GM19452 (cell line): Measurements from ENCODE around the gene CACNA2D2.

Experiments used
- ATAC-seq: cut with Tn5 transposase; IDR thresholded peaks from one replicate; pipeline ENCODE4 v1.9.1; 2021; ENCODE audit not compliant: unreplicated experiment

Gene CACNA2D2

DNA sequence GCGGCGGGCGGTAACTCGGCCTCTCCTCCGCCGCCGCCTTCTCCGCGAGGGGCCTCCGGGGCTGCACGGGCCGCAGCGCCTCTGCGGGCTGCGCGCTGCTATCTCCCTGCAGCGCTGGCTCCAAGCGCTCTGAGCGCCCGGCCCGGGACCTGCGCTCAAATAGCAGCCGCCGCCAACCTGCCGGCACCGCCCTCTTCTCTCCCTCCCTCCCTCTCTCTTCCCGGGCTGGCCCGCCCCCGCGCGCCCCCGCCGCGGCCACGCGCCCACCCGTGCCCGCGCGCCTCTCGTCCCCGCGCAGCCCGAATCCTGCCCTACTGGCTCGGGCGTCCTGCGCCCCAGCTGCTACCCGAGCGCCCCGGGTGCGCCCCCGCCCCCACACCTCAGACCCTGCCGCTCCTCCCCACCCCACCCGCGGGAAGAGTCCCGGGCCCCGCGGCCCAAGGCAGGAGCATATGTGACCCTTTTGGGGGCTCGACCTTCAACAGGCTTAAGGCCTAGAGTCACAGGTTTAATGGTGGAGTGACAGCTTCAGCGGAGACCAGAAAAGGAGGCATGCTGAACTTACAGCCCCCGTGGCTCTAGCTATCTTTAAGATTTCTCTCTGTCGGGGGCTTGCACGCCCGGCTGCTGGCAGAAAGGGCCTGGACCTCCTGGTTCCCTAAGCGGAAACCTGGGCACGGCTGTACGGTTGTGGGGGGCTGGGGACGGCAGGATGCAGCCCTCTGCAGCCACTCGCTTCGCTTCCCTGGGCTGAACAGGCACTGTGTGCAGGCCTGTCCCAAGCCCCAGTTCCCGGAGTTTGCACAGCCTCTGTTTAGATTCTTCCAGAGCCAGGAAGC lies at the start of gene CACNA2D2:
TSS of gene CACNA2D2 (minus strand) at position 131 of the 839 bp plus-strand sequence. CDS start 211 bp downstream, outside the sequence.
- ATAC-seq = no peak

DNA sequence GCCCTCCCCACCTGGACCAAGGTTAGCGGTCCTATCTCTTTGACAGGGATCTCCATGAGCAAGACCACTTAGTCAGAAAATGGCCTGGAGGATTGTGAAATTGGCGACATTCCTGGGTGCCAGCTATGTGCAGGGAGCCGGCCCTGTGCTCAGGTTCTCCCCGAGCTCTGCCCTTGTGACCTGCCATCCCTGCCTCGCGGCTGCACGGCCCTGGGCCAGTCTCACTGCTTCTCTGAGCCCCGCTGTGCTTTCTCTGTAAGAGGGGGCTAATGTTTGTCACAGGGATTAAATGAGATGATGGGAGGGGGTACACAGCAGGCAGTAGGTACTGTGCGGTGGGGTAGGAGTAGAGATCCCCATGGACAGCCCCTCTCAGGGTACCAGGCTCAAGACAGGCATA lies 49.2 kb upstream of the CACNA2D2 start:
- no peak for ATAC-seq

GRCh38 chr3:50551681-50552435 lies 48.4 kb upstream of the CACNA2D2 start:
- no peak for ATAC-seq

GRCh38 chr3:50551054-50551659 lies 47.7 kb upstream of the CACNA2D2 start:
- no peak for ATAC-seq

DNA sequence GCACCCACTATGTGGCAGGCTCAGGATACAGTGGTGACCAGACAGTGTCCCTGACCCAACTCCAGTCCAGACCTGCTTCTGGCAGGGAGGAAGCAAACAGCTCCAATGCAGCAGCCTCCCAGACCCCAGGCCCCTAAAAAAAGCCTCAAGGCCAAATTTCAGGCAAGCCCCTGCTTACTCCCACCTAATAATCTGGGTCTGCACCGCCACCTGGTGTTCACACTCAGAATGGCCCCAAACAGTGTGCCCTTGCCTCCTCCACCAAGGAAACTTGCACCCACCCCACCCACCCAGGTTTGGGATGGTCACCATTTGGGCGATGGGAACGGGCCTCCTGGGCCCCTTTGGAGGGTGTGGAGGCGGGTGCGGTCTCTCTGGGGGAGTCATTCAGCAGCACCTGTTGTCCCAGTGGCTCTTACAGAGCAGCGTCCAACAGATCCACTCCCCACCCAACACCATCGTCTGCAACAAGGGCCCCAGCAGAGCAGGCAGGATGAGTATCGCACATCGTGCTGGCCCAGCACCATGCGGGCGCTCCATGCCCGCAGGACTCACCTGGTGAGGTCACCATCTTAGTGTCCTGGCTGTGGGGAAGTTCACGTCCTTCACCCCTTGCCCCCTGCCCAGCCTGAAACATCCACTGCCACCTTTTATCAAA lies 46.8 kb upstream of the CACNA2D2 start:
- ATAC-seq = no peak

DNA sequence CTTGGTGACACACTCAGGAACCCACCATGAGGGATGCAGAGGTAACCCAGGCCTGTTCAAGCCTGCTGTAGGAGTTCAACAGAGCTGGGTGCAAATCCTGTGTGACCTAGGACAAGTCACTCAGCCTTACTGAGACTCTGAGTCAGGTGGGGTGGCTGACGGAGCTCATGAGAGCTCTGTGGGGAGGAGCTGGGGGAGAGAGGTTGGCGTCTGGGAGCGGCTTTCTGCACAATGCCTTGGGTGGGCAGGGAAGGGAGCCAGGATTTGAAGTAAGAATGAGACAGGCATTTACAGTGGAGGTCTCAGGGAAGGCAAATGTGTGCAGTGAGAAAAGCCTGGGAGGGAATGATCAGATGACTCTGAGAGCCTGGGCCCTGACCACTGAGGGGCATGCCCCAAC lies 45.8 kb upstream of the CACNA2D2 start:
- ATAC-seq = no peak

DNA sequence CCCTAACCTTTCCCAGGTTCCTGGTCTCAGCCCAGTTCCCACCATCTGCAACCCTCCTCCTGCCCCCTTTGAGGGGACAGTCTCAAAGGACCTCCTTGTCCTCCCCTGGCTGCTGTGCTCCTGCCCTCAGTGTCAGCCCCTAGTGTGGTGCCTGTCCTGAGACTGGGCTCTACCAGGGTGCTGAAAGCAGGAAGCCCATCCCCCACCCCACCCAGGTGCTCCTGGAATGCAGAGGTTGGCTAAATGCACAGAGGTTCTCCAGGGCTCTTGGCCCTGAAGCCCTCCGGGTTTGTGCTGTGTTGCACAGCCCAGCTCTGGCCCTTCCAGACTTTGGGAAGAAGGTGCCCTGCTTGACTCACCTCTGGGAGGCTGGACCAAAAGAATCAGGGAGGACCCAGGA lies 42.3 kb upstream of the CACNA2D2 start:
- no peak for ATAC-seq

GRCh38 chr3:50542177-50543034 lies 39.0 kb upstream of the CACNA2D2 start:
- ATAC-seq = no peak

- no peak for ATAC-seq
Measured at GRCh38 chr3:50539356-50540286, 36.2 kb upstream of the CACNA2D2 start.

DNA sequence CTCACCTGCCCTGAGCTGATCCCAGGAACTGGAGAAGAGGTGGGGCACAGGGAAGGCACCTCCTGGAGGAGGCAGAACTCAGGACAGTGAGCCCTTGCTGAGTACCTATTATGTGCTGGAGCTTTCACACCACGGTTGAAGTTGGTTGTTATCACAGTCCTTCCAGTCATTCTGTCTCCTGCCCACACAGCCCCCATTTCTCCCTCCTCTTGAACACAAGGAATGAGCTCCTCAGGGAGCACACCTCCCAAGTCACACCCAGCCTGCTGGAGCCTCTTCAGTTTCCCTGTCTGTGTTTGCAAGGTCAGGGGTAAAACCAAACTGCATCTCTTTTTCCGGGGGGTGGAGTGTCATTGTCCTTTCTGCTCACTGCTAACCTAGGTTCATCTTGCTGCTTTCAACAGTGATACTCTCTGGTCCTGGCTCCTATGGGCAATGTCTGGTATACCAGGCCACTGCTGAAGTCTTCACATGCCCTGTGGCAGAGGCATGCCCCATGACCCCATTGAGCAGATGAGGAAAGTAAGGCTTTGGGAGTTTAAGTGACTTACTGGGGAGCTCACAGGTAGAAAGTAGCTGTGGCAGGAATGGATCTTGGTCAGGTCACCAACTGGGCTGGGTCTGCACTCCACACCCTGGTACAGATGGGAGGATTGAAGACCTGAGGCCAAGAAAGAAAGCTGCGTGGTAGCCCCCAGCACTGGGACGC lies 34.1 kb upstream of the CACNA2D2 start:
- ATAC-seq = no peak

DNA sequence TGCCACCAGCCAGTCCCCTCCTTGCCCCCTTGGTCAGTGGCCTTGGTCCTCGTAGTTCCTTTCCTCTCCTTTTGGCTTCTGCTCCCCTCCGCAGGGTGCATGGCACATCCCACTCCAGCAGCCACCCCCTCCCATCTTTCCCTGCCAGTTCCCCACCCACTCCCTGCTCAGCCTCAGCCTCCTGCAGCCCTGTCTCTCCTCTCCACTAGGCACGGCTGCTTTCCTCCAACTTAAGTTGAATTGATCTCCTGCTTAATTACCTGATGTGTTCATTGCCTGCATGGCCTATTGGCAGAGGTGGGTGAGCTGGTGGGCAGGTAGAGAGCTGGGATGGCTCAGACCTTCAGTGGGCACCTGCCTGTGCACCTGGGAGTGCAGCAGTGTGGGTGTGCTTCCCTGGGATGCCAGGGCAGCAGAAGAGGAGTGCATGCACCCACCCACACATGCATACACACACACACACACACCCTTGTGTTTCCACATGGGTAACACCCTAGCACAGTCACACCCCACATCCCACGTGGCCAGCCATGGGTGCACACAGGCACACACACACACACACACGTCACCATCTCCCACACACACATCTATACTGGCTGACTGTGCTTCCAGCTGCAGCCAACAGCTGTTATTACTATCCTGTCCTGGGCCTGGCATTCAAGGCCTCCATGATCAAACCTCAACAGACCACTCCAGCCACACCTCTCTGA lies 33.2 kb upstream of the CACNA2D2 start:
- no peak for ATAC-seq

- no peak for ATAC-seq
Measured at GRCh38 chr3:50534681-50535330, 31.4 kb upstream of the CACNA2D2 start.

- no peak for ATAC-seq
Measured at GRCh38 chr3:50533807-50534461, 30.5 kb upstream of the CACNA2D2 start.

DNA sequence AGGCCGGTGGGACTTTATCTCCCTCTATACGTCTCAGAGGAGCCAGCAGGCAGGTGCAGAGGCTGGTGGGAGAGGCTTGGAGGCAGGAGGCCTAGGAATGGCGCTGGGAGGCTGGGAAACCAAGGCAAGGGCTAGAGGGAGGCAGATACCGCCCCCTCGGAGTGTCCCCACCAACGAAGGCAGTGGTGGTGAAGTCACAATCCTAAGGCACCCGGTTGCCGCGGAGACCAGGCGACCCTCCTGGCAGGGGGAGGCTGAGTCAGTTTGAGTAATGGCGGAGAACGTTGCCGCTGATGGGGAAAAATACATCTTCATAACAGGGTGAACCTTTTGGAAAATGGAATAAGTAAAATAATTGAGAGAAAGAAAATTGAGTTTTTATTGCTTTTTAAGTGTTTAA lies 29.9 kb upstream of the CACNA2D2 start:
- ATAC-seq = no peak

DNA sequence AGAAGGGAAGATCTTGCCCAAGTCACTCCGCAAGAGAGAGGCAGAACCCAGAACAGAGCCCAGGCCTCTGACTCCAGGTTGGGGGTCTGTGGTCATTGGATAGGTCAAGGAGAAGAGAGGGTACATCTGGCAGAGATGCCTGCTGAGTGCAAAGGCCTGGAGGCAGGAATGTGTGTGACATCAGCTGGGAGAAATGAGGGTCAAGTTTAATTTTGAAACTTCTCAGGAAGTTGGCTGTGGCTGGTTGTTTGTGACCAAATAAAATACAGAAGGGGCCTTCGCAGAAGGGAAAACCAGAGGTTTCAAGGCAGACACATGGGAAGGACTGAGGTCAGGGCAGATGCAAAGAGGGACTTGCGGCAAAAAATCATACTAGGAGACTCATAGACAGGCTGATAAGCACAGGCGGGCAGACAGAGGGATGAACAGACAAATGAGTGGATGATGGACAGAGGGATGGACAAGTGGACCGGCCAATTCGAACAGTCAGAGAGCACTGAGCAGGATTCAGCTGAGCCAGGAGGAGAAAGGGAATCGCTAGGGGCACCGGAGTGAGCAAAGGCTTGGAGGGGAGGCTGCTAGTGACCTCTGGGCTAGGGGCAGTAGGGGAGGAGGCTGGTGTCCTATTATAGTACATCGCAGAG lies 28.8 kb upstream of the CACNA2D2 start:
- no peak for ATAC-seq

DNA sequence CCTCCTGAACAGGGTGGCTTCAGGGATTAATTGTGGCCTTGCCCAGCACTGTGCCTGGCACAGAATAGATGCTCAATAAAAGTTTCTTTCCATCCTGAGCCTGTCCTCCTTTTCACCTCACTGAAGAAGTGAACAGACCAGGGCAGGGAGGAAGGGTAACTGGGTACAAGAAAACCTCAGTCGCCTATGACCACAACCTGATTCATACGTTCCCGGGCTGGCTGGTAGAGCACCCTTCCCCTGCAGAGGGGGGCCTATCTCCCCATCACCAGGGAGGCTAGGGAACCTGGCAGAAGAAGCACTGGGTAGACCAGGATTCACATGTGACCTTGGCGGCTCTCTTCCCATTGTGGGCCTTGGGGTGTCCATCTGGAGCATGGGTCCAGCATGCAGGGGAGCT lies 27.8 kb upstream of the CACNA2D2 start:
- ATAC-seq = no peak
